Lower leg skin (tissue), 4 donors: ENCODE results near the gene RTCB. TPM values are rescaled to one million over a fixed set of nuclear protein-coding genes. Genes with fewer than 3 reads are reported as not detected.

Experiments used
- DNase-seq, 2 donors: peaks; one replicate each; pipeline ENCODE4 v3.0.0-alpha.2; 2019; ENCODE audit warnings: low spot score in 2 of 2
- H3K4me3 ChIP-seq: fragments of 200-600 bp; sonication (generic); 2 replicates; pipeline ENCODE4 v1.5.1; 2017; ENCODE audit warnings: mild to moderate bottlenecking, low read depth; ENCODE audit not compliant: poor library complexity, severe bottlenecking
- POLR2A ChIP-seq, 2 donors: fragments of 450-650 bp; IDR thresholded peaks; one replicate each; pipeline ENCODE4 v1.6.1; 2016 to 2017; ENCODE audit warnings: antibody characterized with exemption in 2 of 2, mild to moderate bottlenecking in 1 of 2, moderate library complexity in 1 of 2
- WGBS, 2 donors: methylation state at CpG; one replicate each; pipeline ENCODE4 v1.1.5; 2018; 5-methylcytosine and 5-hydroxymethylcytosine counted together
- intact Hi-C: fragments of 100-400 bp; cut with DNase I; formaldehyde crosslinking; loops from one replicate; pipeline ENCODE4 v1.15.0; 2023; ENCODE audit warnings: low total_unique reads
- total RNA-seq, 4 donors: library from RNA; depleted of rRNA; stranded (reverse); fragments of >200 nt; gene quantifications; one replicate each; pipeline ENCODE4 v1.1.0, GENCODE V29; 2016
- TF ChIP-seq, protein P1 (sequence below), 3 donors: fragments of 450-650 bp; IDR thresholded peaks; one replicate each; pipeline ENCODE4 v1.5.1; 2016; ENCODE audit warnings: antibody characterized with exemption in 3 of 3, mild to moderate bottlenecking in 3 of 3, moderate library complexity in 2 of 3

RTCB gene
- total RNA-seq, 4 donors from 2014 or later, result 99.6 to 113 (median 102) TPM

DNA sequence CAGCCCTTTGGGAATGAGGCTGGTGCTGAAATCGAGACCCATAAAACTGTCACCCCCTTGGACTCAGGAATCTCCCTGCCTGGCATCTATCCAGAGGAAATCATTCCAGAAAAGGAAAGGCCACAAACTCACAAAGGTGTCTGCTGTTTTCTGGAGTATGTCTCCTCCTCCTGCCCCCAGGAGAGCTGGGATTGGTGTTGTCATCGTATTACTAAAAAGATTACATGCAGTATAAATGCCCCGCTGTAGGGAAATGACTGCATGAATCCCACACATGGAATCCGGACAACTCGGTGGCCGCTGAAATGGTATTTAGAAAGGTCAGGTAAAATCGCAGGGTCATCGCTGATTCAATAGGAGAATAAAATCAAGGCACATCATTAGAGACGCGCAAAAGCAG lies 73.3 kb downstream of the RTCB start:
- intact Hi-C loops, result no loop called here
- no peak for DNase-seq
- TF ChIP-seq POLR2A (IDR thresholded peaks at IDR 0.05), result no peak
- TF ChIP-seq, protein P1, sequence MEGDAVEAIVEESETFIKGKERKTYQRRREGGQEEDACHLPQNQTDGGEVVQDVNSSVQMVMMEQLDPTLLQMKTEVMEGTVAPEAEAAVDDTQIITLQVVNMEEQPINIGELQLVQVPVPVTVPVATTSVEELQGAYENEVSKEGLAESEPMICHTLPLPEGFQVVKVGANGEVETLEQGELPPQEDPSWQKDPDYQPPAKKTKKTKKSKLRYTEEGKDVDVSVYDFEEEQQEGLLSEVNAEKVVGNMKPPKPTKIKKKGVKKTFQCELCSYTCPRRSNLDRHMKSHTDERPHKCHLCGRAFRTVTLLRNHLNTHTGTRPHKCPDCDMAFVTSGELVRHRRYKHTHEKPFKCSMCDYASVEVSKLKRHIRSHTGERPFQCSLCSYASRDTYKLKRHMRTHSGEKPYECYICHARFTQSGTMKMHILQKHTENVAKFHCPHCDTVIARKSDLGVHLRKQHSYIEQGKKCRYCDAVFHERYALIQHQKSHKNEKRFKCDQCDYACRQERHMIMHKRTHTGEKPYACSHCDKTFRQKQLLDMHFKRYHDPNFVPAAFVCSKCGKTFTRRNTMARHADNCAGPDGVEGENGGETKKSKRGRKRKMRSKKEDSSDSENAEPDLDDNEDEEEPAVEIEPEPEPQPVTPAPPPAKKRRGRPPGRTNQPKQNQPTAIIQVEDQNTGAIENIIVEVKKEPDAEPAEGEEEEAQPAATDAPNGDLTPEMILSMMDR (IDR thresholded peaks at IDR 0.05), result no peak

More for the DNA sequence above, 73.3 kb downstream of the RTCB start:
- 82 to 84% methylated on average over 10 of the region's 10 CpGs for WGBS, 2 donors
- no peak overlapping the region for H3K4me3 ChIP-seq

Other genes starting within 250 kb of the RTCB start
- under 1 TPM in 1 of 4 donors, not detected in 3; 0.17 TPM for gene RFPL2, start 207.2 kb downstream of the RTCB start, total RNA-seq
- gene SLC5A4, start 156.9 kb downstream of the RTCB start, total RNA-seq, result not detected
- gene RFPL3, start 54.4 kb downstream of the RTCB start, total RNA-seq, result not detected
- gene BPIFC, start 52.2 kb upstream of the RTCB start, total RNA-seq, result 100 to 1,000 TPM in 1 of 4 donors, 10 to 100 TPM in 3; 33.9 to 204 (median 83.1) TPM
- 10 to 100 TPM; 61.6 to 89.4 (median 80.6) TPM for gene FBXO7, start 62.6 kb upstream of the RTCB start, total RNA-seq